ENCODE data around the gene SF3A2.
A peak's percentile ranks its signal among the peaks of the same experiment; 100 is the strongest.
"Not testable (repeated sequence)": the region's sequence is repeated elsewhere in the genome, so short reads cannot be mapped to it uniquely, and the experiment has no call there.

Gene SF3A2

GRCh38 chr19:2273356-2274184, 36.9 kb downstream of the SF3A2 start:
- peak in 42 of 56 donors; percentile 5 to 74 (median 37) for DNase-seq

GRCh38 chr19:2274185-2274711, 37.6 kb downstream of the SF3A2 start:
- DNase-seq = no peak

- DNase-seq = peak in 45 of 56 donors; percentile 13 to 79 (median 52)
Measured at GRCh38 chr19:2274931-2275535, 38.4 kb downstream of the SF3A2 start.

- peak in 7 of 56 donors; percentile 18 to 41 (median 32) for DNase-seq
Measured at GRCh38 chr19:2275588-2276428, 39.2 kb downstream of the SF3A2 start.

GRCh38 chr19:2276429-2276986, 39.9 kb downstream of the SF3A2 start:
- DNase-seq = no peak

GRCh38 chr19:2277138-2277537, 40.5 kb downstream of the SF3A2 start:
- DNase-seq = no peak

GRCh38 chr19:2278459-2279158, 42.0 kb downstream of the SF3A2 start:
- no peak for DNase-seq

GRCh38 chr19:2280633-2281264, 44.1 kb downstream of the SF3A2 start:
- no peak for DNase-seq

GRCh38 chr19:2281265-2282061, 44.8 kb downstream of the SF3A2 start:
- DNase-seq = not testable (repeated sequence)

GRCh38 chr19:2282062-2282861, 45.6 kb downstream of the SF3A2 start, which contains the start of gene PEAK3:
Gene PEAK3, minus strand, starts transcription at chr19:2282175. Its CDS starts 1,244 bp downstream, at chr19:2280931.
- peak in 37 of 56 donors; percentile 11 to 75 (median 28) for DNase-seq

- DNase-seq = no peak
Measured at GRCh38 chr19:2282862-2283237, 46.2 kb downstream of the SF3A2 start.

GRCh38 chr19:2283835-2284507, 47.3 kb downstream of the SF3A2 start:
- DNase-seq = no peak

- no peak for DNase-seq
Measured at GRCh38 chr19:2286402-2287140, 49.9 kb downstream of the SF3A2 start.

GRCh38 chr19:2287585-2288337, 51.1 kb downstream of the SF3A2 start:
- no peak for DNase-seq

- no peak for DNase-seq
Measured at GRCh38 chr19:2288338-2288817, 51.8 kb downstream of the SF3A2 start.

Measured in nucleus accumbens (tissue), 56 donors.